Measurements from ENCODE around the gene CTAG1B.

CTAG1B gene

DNA sequence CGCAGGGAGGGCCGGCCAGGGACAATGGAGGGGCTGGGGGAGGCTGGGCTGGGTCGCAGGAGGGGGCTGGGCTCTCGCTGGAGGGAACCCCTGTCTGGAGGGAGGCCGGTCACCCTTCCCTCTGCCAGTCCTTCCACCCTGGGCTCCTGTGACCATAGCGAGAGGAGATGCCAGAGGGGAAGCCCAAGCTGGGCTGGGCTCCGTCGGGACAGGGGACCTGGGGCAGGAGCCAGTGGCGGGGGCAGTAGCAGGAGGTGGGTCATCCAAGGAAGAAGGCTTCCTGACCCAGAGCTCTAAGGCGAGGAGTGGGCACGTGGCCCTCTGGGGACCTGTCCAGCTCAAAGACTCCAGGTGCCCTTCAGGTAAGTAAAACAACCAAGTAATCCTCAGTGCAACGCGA, 16.9 kb downstream of the CTAG1B start (continued):
- TF ChIP-seq PPARA (CRISPR knock-in tag; IDR thresholded peaks at IDR 0.05; ENCODE audit: borderline replicate concordance) (no peak), TCF4 (CRISPR knock-in tag; IDR thresholded peaks at IDR 0.05; ENCODE audit: borderline replicate concordance) (no peak)

- ATAC-seq: no peak; the same call in 1 of the 3 replicates
- TF ChIP-seq ZFP3 (CRISPR knock-in tag; IDR thresholded peaks at IDR 0.05): no peak
- TF ChIP-seq ARNTL (CRISPR knock-in tag; IDR thresholded peaks at IDR 0.05; ENCODE audit: borderline replicate concordance, low read depth): no peak
- no peak for TF ChIP-seq ESRRG (CRISPR knock-in tag; IDR thresholded peaks at IDR 0.05)
- no peak for TF ChIP-seq ISL1 (CRISPR knock-in tag; IDR thresholded peaks at IDR 0.05)
- no peak for TF ChIP-seq ZC3H10 (CRISPR knock-in tag; IDR thresholded peaks at IDR 0.05)
- no peak for TF ChIP-seq ZNF8 (CRISPR knock-in tag; IDR thresholded peaks at IDR 0.05)
- TF ChIP-seq OSR1 (CRISPR knock-in tag; IDR thresholded peaks at IDR 0.05): no peak
- no peak for TF ChIP-seq CSRNP3 (CRISPR knock-in tag; IDR thresholded peaks at IDR 0.05)
- TF ChIP-seq BACH2 (CRISPR knock-in tag; IDR thresholded peaks at IDR 0.05; ENCODE audit: borderline replicate concordance): no peak
These were observed 18.2 kb downstream of the CTAG1B start for GRCh38 chrX:154600759-154601374.

DNA sequence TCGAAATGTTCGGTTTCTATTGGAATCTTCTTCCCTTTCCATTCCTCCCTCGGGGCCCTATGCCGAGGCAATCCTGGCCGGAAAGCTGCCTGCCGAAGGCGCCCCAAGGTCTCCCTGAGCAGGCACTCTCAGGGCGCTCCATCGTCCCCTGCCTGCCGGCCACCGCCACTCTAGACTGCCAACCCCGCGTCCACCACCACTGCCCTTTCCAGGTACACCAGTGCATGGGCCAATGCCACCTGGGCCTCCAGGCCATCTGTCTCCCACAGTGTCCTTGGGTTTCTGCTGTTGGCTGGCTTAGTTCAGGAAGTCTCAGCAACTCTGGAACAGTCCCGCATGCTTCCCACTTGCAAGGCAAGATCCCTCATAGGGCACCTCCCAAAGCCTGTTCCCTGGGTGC, 19.6 kb downstream of the CTAG1B start:
- no peak for ATAC-seq

GRCh38 chrX:154598656-154599055, 20.4 kb downstream of the CTAG1B start:
- TF ChIP-seq, protein P1, sequence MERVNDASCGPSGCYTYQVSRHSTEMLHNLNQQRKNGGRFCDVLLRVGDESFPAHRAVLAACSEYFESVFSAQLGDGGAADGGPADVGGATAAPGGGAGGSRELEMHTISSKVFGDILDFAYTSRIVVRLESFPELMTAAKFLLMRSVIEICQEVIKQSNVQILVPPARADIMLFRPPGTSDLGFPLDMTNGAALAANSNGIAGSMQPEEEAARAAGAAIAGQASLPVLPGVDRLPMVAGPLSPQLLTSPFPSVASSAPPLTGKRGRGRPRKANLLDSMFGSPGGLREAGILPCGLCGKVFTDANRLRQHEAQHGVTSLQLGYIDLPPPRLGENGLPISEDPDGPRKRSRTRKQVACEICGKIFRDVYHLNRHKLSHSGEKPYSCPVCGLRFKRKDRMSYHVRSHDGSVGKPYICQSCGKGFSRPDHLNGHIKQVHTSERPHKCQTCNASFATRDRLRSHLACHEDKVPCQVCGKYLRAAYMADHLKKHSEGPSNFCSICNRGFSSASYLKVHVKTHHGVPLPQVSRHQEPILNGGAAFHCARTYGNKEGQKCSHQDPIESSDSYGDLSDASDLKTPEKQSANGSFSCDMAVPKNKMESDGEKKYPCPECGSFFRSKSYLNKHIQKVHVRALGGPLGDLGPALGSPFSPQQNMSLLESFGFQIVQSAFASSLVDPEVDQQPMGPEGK (CRISPR knock-in tag; IDR thresholded peaks at IDR 0.05; ENCODE audit: borderline replicate concordance): no peak
- TF ChIP-seq BACH2 (CRISPR knock-in tag; IDR thresholded peaks at IDR 0.05; ENCODE audit: borderline replicate concordance) (no peak), ESRRG (CRISPR knock-in tag; IDR thresholded peaks at IDR 0.05) (no peak), ZNF565 (CRISPR knock-in tag; conservative IDR thresholded peaks at IDR 0.05; ENCODE audit: low read depth) (no peak), SNAI2 (CRISPR knock-in tag; IDR thresholded peaks at IDR 0.05) (no peak), OSR1 (CRISPR knock-in tag; IDR thresholded peaks at IDR 0.05) (no peak), GLIS3 (CRISPR knock-in tag; IDR thresholded peaks at IDR 0.05) (no peak), RARB (CRISPR knock-in tag; IDR thresholded peaks at IDR 0.05) (no peak), ZFP30 (CRISPR knock-in tag; IDR thresholded peaks at IDR 0.05) (no peak), ISL1 (CRISPR knock-in tag; IDR thresholded peaks at IDR 0.05) (no peak), CSDC2 (CRISPR knock-in tag; IDR thresholded peaks at IDR 0.05) (no peak), ZNF70 (CRISPR knock-in tag; IDR thresholded peaks at IDR 0.05) (no peak), ZFP3 (CRISPR knock-in tag; IDR thresholded peaks at IDR 0.05) (no peak), ZC3H10 (CRISPR knock-in tag; IDR thresholded peaks at IDR 0.05) (no peak), TOX (CRISPR knock-in tag; IDR thresholded peaks at IDR 0.05; ENCODE audit: borderline replicate concordance) (no peak), CSRNP3 (CRISPR knock-in tag; IDR thresholded peaks at IDR 0.05) (no peak), PPARA (CRISPR knock-in tag; IDR thresholded peaks at IDR 0.05; ENCODE audit: borderline replicate concordance) (no peak), POU6F1 (CRISPR knock-in tag; IDR thresholded peaks at IDR 0.05; ENCODE audit: borderline replicate concordance, low read depth) (no peak)
- TF ChIP-seq, protein P2, sequence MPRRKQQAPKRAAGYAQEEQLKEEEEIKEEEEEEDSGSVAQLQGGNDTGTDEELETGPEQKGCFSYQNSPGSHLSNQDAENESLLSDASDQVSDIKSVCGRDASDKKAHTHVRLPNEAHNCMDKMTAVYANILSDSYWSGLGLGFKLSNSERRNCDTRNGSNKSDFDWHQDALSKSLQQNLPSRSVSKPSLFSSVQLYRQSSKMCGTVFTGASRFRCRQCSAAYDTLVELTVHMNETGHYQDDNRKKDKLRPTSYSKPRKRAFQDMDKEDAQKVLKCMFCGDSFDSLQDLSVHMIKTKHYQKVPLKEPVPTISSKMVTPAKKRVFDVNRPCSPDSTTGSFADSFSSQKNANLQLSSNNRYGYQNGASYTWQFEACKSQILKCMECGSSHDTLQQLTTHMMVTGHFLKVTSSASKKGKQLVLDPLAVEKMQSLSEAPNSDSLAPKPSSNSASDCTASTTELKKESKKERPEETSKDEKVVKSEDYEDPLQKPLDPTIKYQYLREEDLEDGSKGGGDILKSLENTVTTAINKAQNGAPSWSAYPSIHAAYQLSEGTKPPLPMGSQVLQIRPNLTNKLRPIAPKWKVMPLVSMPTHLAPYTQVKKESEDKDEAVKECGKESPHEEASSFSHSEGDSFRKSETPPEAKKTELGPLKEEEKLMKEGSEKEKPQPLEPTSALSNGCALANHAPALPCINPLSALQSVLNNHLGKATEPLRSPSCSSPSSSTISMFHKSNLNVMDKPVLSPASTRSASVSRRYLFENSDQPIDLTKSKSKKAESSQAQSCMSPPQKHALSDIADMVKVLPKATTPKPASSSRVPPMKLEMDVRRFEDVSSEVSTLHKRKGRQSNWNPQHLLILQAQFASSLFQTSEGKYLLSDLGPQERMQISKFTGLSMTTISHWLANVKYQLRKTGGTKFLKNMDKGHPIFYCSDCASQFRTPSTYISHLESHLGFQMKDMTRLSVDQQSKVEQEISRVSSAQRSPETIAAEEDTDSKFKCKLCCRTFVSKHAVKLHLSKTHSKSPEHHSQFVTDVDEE (CRISPR knock-in tag; IDR thresholded peaks at IDR 0.05): no peak
- no peak for ATAC-seq

More for the DNA sequence above, 19.6 kb downstream of the CTAG1B start:
- TF ChIP-seq ISL1 (CRISPR knock-in tag; IDR thresholded peaks at IDR 0.05): no peak
- TF ChIP-seq ESRRG (CRISPR knock-in tag; IDR thresholded peaks at IDR 0.05): no peak
- TF ChIP-seq ZFP30 (CRISPR knock-in tag; IDR thresholded peaks at IDR 0.05): no peak
- no peak for TF ChIP-seq ARNTL (CRISPR knock-in tag; IDR thresholded peaks at IDR 0.05; ENCODE audit: borderline replicate concordance, low read depth)
